SHP77 (cell line): ENCODE data around the gene MMP20.
A peak's percentile ranks its signal among the peaks of the same experiment; 100 is the strongest.
"Not testable (repeated sequence)": the region's sequence is repeated elsewhere in the genome, so short reads cannot be mapped to it uniquely, and the experiment has no call there.

Source experiments
- DNase-seq, 2 experiments: peaks; one replicate each; lab custom pipeline; 2025; lab: John Stamatoyannopoulos, UW

Gene MMP20

GRCh38 chr11:102625177-102625576, at the start of gene MMP20:
Gene MMP20 (minus strand): TSS chr11:102625332. CDS start chr11:102625319, 13 bp downstream.
- DNase-seq = no peak

GRCh38 chr11:102669664-102670063, 44.5 kb upstream of the MMP20 start:
- DNase-seq = no peak

- DNase-seq = peak in 1 of 2 experiments; percentile 31
Observed at GRCh38 chr11:102666331-102666957, 41.3 kb upstream of the MMP20 start.

GRCh38 chr11:102664001-102664752, 39.0 kb upstream of the MMP20 start:
- no peak for DNase-seq

GRCh38 chr11:102662607-102663006, 37.5 kb upstream of the MMP20 start:
- DNase-seq = no peak

GRCh38 chr11:102661040-102661439, 35.9 kb upstream of the MMP20 start:
- DNase-seq = no peak

- no peak for DNase-seq
Observed at GRCh38 chr11:102656528-102656927, 31.4 kb upstream of the MMP20 start.

GRCh38 chr11:102655547-102655946, 30.4 kb upstream of the MMP20 start:
- no peak for DNase-seq

GRCh38 chr11:102654761-102655160, 29.6 kb upstream of the MMP20 start:
- no peak for DNase-seq

GRCh38 chr11:102653744-102654291, 28.7 kb upstream of the MMP20 start:
- DNase-seq = no peak

GRCh38 chr11:102647430-102647829, 22.3 kb upstream of the MMP20 start:
- DNase-seq = no peak

- DNase-seq = no peak
Observed at GRCh38 chr11:102643941-102644340, 18.8 kb upstream of the MMP20 start.

- no peak for DNase-seq
Observed at GRCh38 chr11:102640946-102641345, 15.8 kb upstream of the MMP20 start.

- no peak for DNase-seq
Observed at GRCh38 chr11:102639656-102640055, 14.5 kb upstream of the MMP20 start.

GRCh38 chr11:102637731-102638130, 12.6 kb upstream of the MMP20 start:
- DNase-seq = no peak

- no peak for DNase-seq
Observed at GRCh38 chr11:102633385-102634026, 8.4 kb upstream of the MMP20 start.

GRCh38 chr11:102632026-102632425, 6.9 kb upstream of the MMP20 start:
- DNase-seq = no peak

- DNase-seq = no peak
Observed at GRCh38 chr11:102630598-102631448, 5.7 kb upstream of the MMP20 start.

GRCh38 chr11:102629908-102630307, 4.8 kb upstream of the MMP20 start:
- DNase-seq = not testable (repeated sequence)

GRCh38 chr11:102626676-102627075, 1.5 kb upstream of the MMP20 start:
- DNase-seq = no peak

GRCh38 chr11:102623998-102624397, 1.1 kb downstream of the MMP20 start:
- no peak for DNase-seq

GRCh38 chr11:102623128-102623527, 2.0 kb downstream of the MMP20 start:
- no peak for DNase-seq
